ENCODE results near the gene FSHR. TPM values are rescaled to one million over a fixed set of nuclear protein-coding genes. Genes with fewer than 3 reads are reported as not detected.

Gene FSHR
- total RNA-seq, 1 experiment from 2014 or later: not detected

DNA sequence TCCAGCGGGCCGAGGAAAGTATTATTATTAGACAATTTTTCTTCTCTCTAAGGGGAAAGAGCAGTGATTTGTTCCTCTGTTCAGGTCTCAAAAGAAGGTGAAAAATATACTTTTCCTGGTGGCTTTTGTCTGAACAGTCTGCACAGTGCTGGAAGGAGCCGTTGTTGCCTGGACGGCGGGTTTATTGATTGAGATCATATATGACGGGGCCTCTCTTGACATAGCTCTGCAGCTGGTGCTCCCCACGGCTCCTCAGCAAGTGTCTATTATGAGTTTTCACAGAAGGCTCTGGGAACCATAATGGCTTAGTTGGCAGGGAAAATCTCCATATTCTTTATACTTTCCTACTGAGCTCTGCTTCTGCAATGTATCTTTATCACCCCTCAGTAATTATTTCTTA, 42.9 kb downstream of the FSHR start:
- H3K79me2 ChIP-seq (ENCODE audit: low read length): no peaks in the 10 kb centered on the region
- H3K9ac ChIP-seq (ENCODE audit: low read length): no peak overlapping the region
- CTCF ChIA-PET: no interaction called here
- H3K36me3 ChIP-seq (ENCODE audit: low read depth, low read length): no peaks in the 10 kb centered on the region
- H3K9me2 ChIP-seq (replicated peaks; ENCODE audit: low read length): no peaks in the 10 kb centered on the region
- H3K27me3 ChIP-seq (ENCODE audit: low read length): no peaks in the 10 kb centered on the region
- H3F3A ChIP-seq (ENCODE audit: low read length, unreplicated experiment): no peaks in the 10 kb centered on the region
- no peak overlapping the region for H2AFZ ChIP-seq (ENCODE audit: low read length)
- H3K4me2 ChIP-seq (ENCODE audit: low read length): no peak overlapping the region
- POLR2A ChIA-PET (ENCODE audit: unreplicated experiment): no interaction called here
- BruUV-seq (replicated peaks): no TSS peak
- intact Hi-C loops (cut with micrococcal nuclease): no loop called here
- TF ChIP-seq EZH2phosphoT487 (IDR thresholded peaks at IDR 0.05; ENCODE audit: borderline replicate concordance, low read length) (no peak), EZH2 (IDR thresholded peaks at IDR 0.05; ENCODE audit: low read length, unreplicated experiment) (no peak)
- TF ChIP-seq, protein P1, sequence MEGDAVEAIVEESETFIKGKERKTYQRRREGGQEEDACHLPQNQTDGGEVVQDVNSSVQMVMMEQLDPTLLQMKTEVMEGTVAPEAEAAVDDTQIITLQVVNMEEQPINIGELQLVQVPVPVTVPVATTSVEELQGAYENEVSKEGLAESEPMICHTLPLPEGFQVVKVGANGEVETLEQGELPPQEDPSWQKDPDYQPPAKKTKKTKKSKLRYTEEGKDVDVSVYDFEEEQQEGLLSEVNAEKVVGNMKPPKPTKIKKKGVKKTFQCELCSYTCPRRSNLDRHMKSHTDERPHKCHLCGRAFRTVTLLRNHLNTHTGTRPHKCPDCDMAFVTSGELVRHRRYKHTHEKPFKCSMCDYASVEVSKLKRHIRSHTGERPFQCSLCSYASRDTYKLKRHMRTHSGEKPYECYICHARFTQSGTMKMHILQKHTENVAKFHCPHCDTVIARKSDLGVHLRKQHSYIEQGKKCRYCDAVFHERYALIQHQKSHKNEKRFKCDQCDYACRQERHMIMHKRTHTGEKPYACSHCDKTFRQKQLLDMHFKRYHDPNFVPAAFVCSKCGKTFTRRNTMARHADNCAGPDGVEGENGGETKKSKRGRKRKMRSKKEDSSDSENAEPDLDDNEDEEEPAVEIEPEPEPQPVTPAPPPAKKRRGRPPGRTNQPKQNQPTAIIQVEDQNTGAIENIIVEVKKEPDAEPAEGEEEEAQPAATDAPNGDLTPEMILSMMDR (conservative IDR thresholded peaks at IDR 0.05; ENCODE audit: low read depth, low read length): no peak
- H3K4me1 ChIP-seq (ENCODE audit: insufficient read depth, low read length): no peaks in the 10 kb centered on the region
- DNase-seq (no peak), ATAC-seq (no peak)
- H3K4me3 ChIP-seq (ENCODE audit: low read length): no peak overlapping the region
- H3K9me3 ChIP-seq (ENCODE audit: low read length): peaks cover 10% of the 10 kb centered on the region
- H3K27ac ChIP-seq (ENCODE audit: low read length): no peak overlapping the region
- no peaks in the 10 kb centered on the region for H4K20me1 ChIP-seq (ENCODE audit: low read length)

DNA sequence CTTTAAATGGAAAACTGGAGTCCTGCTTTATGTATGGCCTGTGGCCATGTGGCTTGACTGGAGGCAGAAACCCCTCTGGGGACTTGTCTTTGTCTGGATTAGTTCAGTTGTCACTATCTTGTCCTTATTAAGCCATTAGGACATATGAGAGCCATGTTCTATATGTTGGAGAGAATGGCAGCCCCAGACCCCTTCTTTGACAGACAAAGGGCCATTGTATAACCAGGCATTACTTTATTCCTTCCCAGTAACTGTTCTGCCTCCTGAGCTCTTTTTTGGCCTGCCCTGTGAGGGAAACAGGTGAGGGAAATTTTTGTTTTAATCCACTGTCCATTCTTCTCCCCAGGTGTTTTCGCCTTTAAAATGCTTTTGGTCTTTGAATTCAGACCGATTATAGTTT, 43.3 kb downstream of the FSHR start:
- Histone ChIP-seq H3K27ac (ENCODE audit: low read length) (no peak overlapping the region), H2AFZ (ENCODE audit: low read length) (no peak overlapping the region), H3K4me3 (ENCODE audit: low read length) (no peak overlapping the region), H3K9ac (ENCODE audit: low read length) (no peak overlapping the region), H3K4me1 (ENCODE audit: insufficient read depth, low read length) (no peaks in the 10 kb centered on the region), H3K9me2 (replicated peaks; ENCODE audit: low read length) (no peaks in the 10 kb centered on the region), H3K36me3 (ENCODE audit: low read depth, low read length) (no peaks in the 10 kb centered on the region), H3K4me2 (ENCODE audit: low read length) (no peak overlapping the region), H3K9me3 (ENCODE audit: low read length) (peaks cover 10% of the 10 kb centered on the region), H3F3A (ENCODE audit: low read length, unreplicated experiment) (no peaks in the 10 kb centered on the region), H4K20me1 (ENCODE audit: low read length) (no peaks in the 10 kb centered on the region), H3K79me2 (ENCODE audit: low read length) (no peaks in the 10 kb centered on the region), H3K27me3 (ENCODE audit: low read length) (no peaks in the 10 kb centered on the region)
- TF ChIP-seq, protein P1 (conservative IDR thresholded peaks at IDR 0.05; ENCODE audit: low read depth, low read length): no peak
- TF ChIP-seq EZH2 (IDR thresholded peaks at IDR 0.05; ENCODE audit: low read length, unreplicated experiment) (no peak), EZH2phosphoT487 (IDR thresholded peaks at IDR 0.05; ENCODE audit: borderline replicate concordance, low read length) (no peak)
- DNase-seq (no peak), ATAC-seq (no peak)
- ChIA-PET CTCF (no interaction called here), POLR2A (ENCODE audit: unreplicated experiment) (no interaction called here)
- no TSS peak for BruUV-seq (replicated peaks)
- intact Hi-C loops (cut with micrococcal nuclease): no loop called here

DNA sequence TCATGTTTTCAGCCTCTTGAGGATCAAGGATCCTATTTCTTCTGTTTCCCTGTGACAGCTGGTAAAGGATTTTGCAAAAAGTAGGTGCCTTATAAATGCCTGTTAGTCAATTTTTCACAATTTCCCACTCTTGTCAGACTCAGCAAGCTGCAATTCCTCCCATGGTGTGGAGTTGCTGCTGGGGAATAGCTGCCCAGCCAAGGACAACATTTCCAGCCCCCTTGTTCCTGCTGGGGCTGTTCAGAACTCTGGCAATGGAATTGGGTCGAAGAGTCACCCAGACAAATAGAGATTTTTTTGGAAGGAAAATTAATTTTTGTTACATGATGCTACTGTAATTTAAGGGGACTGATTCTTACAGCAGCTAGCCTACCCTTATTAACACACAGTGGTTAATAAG, 43.7 kb downstream of the FSHR start:
- intact Hi-C loops (cut with micrococcal nuclease): no loop called here
- no TSS peak for BruUV-seq (replicated peaks)
- Histone ChIP-seq H3K9me3 (ENCODE audit: low read length) (peaks cover 7% of the 10 kb centered on the region), H3K27me3 (ENCODE audit: low read length) (no peaks in the 10 kb centered on the region), H3K27ac (ENCODE audit: low read length) (no peak overlapping the region), H3K4me3 (ENCODE audit: low read length) (no peak overlapping the region), H3K9me2 (replicated peaks; ENCODE audit: low read length) (no peaks in the 10 kb centered on the region), H3K4me2 (ENCODE audit: low read length) (no peak overlapping the region), H3F3A (ENCODE audit: low read length, unreplicated experiment) (no peaks in the 10 kb centered on the region), H3K4me1 (ENCODE audit: insufficient read depth, low read length) (no peaks in the 10 kb centered on the region), H2AFZ (ENCODE audit: low read length) (no peak overlapping the region), H3K9ac (ENCODE audit: low read length) (no peak overlapping the region), H3K36me3 (ENCODE audit: low read depth, low read length) (no peaks in the 10 kb centered on the region), H4K20me1 (ENCODE audit: low read length) (no peaks in the 10 kb centered on the region), H3K79me2 (ENCODE audit: low read length) (no peaks in the 10 kb centered on the region)
- ATAC-seq (no peak), DNase-seq (no peak)
- TF ChIP-seq, protein P1 (conservative IDR thresholded peaks at IDR 0.05; ENCODE audit: low read depth, low read length): no peak
- ChIA-PET CTCF (no interaction called here), POLR2A (ENCODE audit: unreplicated experiment) (no interaction called here)

Data from PC-3 (cell line).